Chondrocyte (in vitro differentiated cells): ENCODE data around the gene ASIC3. TPM values are rescaled to one million over a fixed set of nuclear protein-coding genes. Genes with fewer than 3 reads are reported as not detected.
A peak's percentile ranks its signal among the peaks of the same experiment; 100 is the strongest.

Source experiments
- DNase-seq: peaks from one replicate; pipeline ENCODE4 v3.0.0; 2021; ENCODE audit warnings: mixed read lengths, low spot score
- H3K27ac Mint-ChIP-seq: one replicate; pipeline ENCODE4 v1.8.0; 2021; ENCODE audit warnings: mild to moderate bottlenecking, moderate library complexity, mixed read lengths; ENCODE audit not compliant: unreplicated experiment
- H3K27me3 Mint-ChIP-seq: 2 replicates; pipeline ENCODE4 v1.8.0; 2021; ENCODE audit warnings: low read depth, mixed read lengths
- H3K36me3 Mint-ChIP-seq: 2 replicates; pipeline ENCODE4 v1.8.0; 2021; ENCODE audit warnings: low read depth, mixed read lengths
- H3K4me1 Mint-ChIP-seq: 2 replicates; pipeline ENCODE4 v1.8.0; 2021; ENCODE audit warnings: low read depth, mild to moderate bottlenecking, mixed read lengths
- H3K4me3 Mint-ChIP-seq: one replicate; pipeline ENCODE4 v1.8.0; 2021; ENCODE audit warnings: mild to moderate bottlenecking, moderate library complexity, mixed read lengths; ENCODE audit not compliant: unreplicated experiment
- H3K9me3 Mint-ChIP-seq: 2 replicates; pipeline ENCODE4 v1.8.0; 2021; ENCODE audit warnings: low read depth, mixed read lengths
- total RNA-seq: library from RNA; stranded (reverse); gene quantifications from 3 replicates; pipeline ENCODE4 v1.2.1, GENCODE V29; 2021
- TF ChIP-seq, protein P1 (sequence below): fragments of 200-600 bp; sonication (generic); IDR thresholded peaks from 2 replicates; pipeline ENCODE4 v1.5.0; 2021; ENCODE audit warnings: antibody characterized with exemption, mild to moderate bottlenecking, moderate library complexity

Gene ASIC3
- total RNA-seq, 1 donor from 2014 or later = 2.4 TPM

DNA sequence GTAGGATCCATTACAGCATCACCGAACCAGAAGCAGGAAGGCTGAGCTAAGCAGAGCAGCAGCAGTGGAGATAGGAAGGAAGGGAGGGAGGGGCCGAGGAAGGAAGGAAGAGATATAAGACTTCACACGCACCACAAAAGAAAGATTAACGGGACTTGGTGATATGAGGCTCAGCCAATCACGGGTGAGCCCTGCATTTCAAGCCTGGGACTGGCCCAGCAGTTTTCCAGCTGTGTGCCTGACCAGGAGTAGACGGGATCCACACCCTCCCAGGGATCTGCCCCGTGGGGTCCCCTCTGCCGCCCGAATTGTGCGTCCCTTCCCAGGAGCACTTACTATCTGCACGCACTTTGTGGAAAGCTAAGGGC lies 40.2 kb upstream of the ASIC3 start:
- no peak overlapping the region for H3K27ac Mint-ChIP-seq
- TF ChIP-seq, protein P1, sequence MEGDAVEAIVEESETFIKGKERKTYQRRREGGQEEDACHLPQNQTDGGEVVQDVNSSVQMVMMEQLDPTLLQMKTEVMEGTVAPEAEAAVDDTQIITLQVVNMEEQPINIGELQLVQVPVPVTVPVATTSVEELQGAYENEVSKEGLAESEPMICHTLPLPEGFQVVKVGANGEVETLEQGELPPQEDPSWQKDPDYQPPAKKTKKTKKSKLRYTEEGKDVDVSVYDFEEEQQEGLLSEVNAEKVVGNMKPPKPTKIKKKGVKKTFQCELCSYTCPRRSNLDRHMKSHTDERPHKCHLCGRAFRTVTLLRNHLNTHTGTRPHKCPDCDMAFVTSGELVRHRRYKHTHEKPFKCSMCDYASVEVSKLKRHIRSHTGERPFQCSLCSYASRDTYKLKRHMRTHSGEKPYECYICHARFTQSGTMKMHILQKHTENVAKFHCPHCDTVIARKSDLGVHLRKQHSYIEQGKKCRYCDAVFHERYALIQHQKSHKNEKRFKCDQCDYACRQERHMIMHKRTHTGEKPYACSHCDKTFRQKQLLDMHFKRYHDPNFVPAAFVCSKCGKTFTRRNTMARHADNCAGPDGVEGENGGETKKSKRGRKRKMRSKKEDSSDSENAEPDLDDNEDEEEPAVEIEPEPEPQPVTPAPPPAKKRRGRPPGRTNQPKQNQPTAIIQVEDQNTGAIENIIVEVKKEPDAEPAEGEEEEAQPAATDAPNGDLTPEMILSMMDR = no peak
- peaks cover 21% of the 10 kb centered on the region for H3K4me1 Mint-ChIP-seq
- no peaks in the 10 kb centered on the region for H3K9me3 Mint-ChIP-seq
- DNase-seq = no peak
- H3K27me3 Mint-ChIP-seq = peaks cover 23% of the 10 kb centered on the region
- H3K36me3 Mint-ChIP-seq = no peaks in the 10 kb centered on the region
- H3K4me3 Mint-ChIP-seq = no peak overlapping the region

DNA sequence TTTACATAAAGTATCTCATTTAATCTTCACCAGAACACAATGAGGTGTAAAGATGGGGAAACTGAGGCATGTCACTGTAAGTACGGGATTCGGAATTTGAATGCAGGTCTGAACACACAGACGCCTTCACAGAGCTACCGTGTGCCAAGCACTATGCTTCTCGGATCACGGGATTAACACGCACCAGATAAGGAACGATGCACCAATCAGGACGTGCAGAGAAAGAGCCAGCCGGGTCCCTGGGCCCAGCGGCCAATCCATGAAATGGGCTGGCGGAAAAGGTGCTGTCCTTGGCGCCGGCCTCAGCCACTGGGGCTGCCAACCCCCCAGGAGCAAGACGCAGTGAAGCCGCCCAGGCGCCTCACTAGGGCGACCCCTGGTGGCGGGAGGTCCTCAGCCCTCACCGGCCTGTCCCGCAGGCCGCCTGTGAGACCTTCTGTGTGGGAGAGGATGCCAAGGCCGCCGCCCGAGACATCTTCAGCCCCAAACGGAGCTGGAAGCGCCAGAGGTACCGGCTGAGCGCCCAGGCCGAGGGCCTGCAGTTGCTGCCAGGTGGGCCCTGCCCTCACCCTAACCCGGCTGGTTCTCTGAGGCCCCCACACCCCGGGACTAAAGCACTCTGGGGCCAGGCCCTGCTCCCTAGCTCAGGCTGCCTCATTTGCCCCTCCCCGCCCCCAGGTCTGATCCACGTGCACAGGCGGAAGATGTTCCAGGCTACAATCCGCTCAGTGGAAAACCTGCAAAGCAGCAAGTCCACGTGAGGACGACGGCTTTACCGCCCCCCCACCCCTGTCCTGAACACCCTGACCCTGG lies 39.6 kb upstream of the ASIC3 start:
- no peaks in the 10 kb centered on the region for H3K9me3 Mint-ChIP-seq
- no peak for DNase-seq
- H3K4me3 Mint-ChIP-seq = no peak overlapping the region
- H3K4me1 Mint-ChIP-seq = peaks cover 21% of the 10 kb centered on the region
- no peaks in the 10 kb centered on the region for H3K36me3 Mint-ChIP-seq
- peaks cover 19% of the 10 kb centered on the region for H3K27me3 Mint-ChIP-seq
- TF ChIP-seq, protein P1 = peak; percentile 73
- H3K27ac Mint-ChIP-seq = no peak overlapping the region

DNA sequence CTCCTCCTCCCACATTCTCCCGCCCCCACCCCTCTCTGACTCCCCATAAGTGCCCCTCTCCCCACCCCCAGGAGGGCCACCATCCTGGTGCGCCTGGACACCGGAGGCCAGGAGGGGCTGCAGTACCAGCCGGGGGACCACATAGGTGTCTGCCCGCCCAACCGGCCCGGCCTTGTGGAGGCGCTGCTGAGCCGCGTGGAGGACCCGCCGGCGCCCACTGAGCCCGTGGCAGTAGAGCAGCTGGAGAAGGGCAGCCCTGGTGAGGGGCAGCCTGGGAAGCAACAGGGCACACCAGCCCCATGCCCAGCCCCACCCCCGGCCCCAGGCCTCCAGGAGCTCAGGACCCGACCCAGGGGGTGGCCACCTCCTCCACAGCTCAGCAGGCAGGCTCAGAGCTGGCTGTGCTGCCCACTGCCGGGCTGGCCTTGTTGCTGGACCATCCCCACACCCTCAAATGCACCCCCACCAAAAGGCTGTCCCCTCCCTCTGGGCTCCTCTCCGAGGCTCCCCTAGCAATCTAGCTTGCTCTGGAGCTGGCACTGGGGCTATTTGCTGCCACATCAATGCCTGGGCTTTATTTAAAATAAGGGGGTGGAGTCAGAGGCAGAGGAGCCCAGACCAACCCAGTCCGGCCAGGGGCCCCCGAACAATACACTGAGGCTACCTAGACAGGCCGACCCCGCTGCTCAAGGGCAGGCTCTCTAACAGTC lies 38.8 kb upstream of the ASIC3 start:
- Mint-ChIP-seq H3K36me3 (no peaks in the 10 kb centered on the region), H3K27me3 (peaks cover 18% of the 10 kb centered on the region), H3K27ac (no peak overlapping the region), H3K9me3 (no peaks in the 10 kb centered on the region), H3K4me3 (no peak overlapping the region), H3K4me1 (peaks cover 21% of the 10 kb centered on the region)
- DNase-seq = no peak
- TF ChIP-seq, protein P1 = no peak

DNA sequence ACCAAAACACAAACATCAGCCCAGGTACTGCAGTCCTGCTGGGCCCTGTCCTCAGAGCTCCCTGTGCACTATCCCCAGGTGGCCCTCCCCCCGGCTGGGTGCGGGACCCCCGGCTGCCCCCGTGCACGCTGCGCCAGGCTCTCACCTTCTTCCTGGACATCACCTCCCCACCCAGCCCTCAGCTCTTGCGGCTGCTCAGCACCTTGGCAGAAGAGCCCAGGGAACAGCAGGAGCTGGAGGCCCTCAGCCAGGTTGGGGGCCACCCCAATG lies 38.4 kb upstream of the ASIC3 start:
- no peak overlapping the region for H3K4me3 Mint-ChIP-seq
- H3K36me3 Mint-ChIP-seq = no peaks in the 10 kb centered on the region
- TF ChIP-seq, protein P1 = no peak
- DNase-seq = no peak
- no peaks in the 10 kb centered on the region for H3K9me3 Mint-ChIP-seq
- peaks cover 21% of the 10 kb centered on the region for H3K4me1 Mint-ChIP-seq
- no peak overlapping the region for H3K27ac Mint-ChIP-seq
- peaks cover 18% of the 10 kb centered on the region for H3K27me3 Mint-ChIP-seq

DNA sequence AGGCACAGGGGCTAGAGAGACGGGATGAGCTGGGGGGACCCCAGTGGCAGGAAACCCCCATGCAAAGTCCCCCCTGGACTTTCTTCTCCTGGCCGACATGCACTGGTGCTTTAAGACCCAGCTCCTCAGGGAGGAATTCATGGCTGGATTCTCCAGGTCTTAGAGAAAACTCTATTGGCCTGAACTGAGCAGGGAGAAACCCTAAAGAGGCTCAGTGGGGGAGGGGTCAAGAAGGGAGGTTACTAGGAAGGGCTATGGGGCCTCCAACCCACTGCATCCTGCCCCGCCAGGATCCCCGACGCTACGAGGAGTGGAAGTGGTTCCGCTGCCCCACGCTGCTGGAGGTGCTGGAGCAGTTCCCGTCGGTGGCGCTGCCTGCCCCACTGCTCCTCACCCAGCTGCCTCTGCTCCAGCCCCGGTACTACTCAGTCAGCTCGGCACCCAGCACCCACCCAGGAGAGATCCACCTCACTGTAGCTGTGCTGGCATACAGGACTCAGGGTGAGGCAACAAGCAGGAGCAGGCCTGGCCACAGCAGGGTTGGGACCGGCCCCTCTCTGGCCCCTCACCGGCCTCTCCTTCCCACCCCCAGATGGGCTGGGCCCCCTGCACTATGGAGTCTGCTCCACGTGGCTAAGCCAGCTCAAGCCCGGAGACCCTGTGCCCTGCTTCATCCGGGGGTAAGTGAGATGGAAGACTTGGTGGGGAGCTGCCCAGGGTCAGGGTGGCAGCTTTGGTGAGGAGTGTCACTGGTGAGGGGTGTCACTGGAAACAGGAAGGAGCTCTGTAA lies 37.8 kb upstream of the ASIC3 start:
- peaks cover 21% of the 10 kb centered on the region for H3K4me1 Mint-ChIP-seq
- DNase-seq = no peak

More for the DNA sequence above, 37.8 kb upstream of the ASIC3 start:
- Mint-ChIP-seq H3K4me3 (peak overlapping the region; percentile 33), H3K27ac (no peak overlapping the region), H3K9me3 (no peaks in the 10 kb centered on the region), H3K36me3 (no peaks in the 10 kb centered on the region), H3K27me3 (peaks cover 18% of the 10 kb centered on the region)
- TF ChIP-seq, protein P1 = no peak
